Uterus (tissue), 4 donors: Measurements from ENCODE around the gene PTDSS2. TPM values are rescaled to one million over a fixed set of nuclear protein-coding genes. Genes with fewer than 3 reads are reported as not detected.

ENCODE experiments used
- DNase-seq, 2 donors: peaks; one replicate each; pipeline ENCODE4 v3.0.0-alpha.2; 2019 to 2020
- H3K27ac ChIP-seq, 2 donors: fragments of 200-600 bp; sonication (generic); 1 replicate in 1 of 2; 2 replicates in 1 of 2; pipeline ENCODE4 v1.5.1; 2016 to 2018
- H3K27me3 ChIP-seq, 2 donors: fragments of 200-600 bp; sonication (generic); one replicate each; pipeline ENCODE4 v1.5.1; 2018 to 2019; ENCODE audit warnings: control low read depth in 1 of 2
- H3K36me3 ChIP-seq, 2 donors: fragments of 200-600 bp; sonication (generic); one replicate each; pipeline ENCODE4 v1.5.1; 2019; ENCODE audit warnings: control low read depth in 1 of 2
- H3K4me1 ChIP-seq, 2 donors: fragments of 200-600 bp; sonication (generic); one replicate each; pipeline ENCODE4 v1.5.1; 2018 to 2019; ENCODE audit warnings: control low read depth in 1 of 2
- H3K4me3 ChIP-seq, 2 donors: fragments of 200-600 bp; sonication (generic); 1 replicate in 1 of 2; 2 replicates in 1 of 2; pipeline ENCODE4 v1.5.1; 2018 to 2019; ENCODE audit warnings: mild to moderate bottlenecking in 1 of 2
- H3K9me3 ChIP-seq, 2 donors: fragments of 200-600 bp; sonication (generic); one replicate each; pipeline ENCODE4 v1.5.1; 2019; ENCODE audit warnings: control low read depth in 1 of 2
- POLR2A ChIP-seq, 2 donors: fragments of 450-650 bp; IDR thresholded peaks; one replicate each; pipeline ENCODE4 v1.6.1; 2016; ENCODE audit warnings: antibody characterized with exemption in 2 of 2, mild to moderate bottlenecking in 1 of 2, moderate library complexity in 1 of 2
- intact Hi-C: fragments of 100-400 bp; cut with DNase I; formaldehyde crosslinking; loops from one replicate; pipeline ENCODE4 v1.15.1; 2023; ENCODE audit warnings: low total_unique reads
- total RNA-seq, 4 donors: library from RNA; depleted of rRNA in 3 of 4; stranded (reverse); fragments of >200 nt in 3 of 4; gene quantifications; one replicate each; pipeline versions ENCODE4 v1.1.0 to v1.2.4, GENCODE V29; 2014 to 2023
- TF ChIP-seq, protein P1 (sequence below), 4 experiments: fragments of 200-600 bp in 2 of 4; fragments of 450-650 bp in 2 of 4; sonication (generic) in 2 of 4; IDR thresholded peaks; one replicate each; pipeline ENCODE4 v1.5.1; 2016 to 2019; ENCODE audit warnings: antibody characterized with exemption in 4 of 4, mild to moderate bottlenecking in 2 of 4, moderate library complexity in 1 of 4
- donor health status: DM: yes; HTN: yes; CAD: no.

PTDSS2 gene
- total RNA-seq, 4 donors from 2014 or later, result 20.7 to 43.7 (median 22.8) TPM

DNA sequence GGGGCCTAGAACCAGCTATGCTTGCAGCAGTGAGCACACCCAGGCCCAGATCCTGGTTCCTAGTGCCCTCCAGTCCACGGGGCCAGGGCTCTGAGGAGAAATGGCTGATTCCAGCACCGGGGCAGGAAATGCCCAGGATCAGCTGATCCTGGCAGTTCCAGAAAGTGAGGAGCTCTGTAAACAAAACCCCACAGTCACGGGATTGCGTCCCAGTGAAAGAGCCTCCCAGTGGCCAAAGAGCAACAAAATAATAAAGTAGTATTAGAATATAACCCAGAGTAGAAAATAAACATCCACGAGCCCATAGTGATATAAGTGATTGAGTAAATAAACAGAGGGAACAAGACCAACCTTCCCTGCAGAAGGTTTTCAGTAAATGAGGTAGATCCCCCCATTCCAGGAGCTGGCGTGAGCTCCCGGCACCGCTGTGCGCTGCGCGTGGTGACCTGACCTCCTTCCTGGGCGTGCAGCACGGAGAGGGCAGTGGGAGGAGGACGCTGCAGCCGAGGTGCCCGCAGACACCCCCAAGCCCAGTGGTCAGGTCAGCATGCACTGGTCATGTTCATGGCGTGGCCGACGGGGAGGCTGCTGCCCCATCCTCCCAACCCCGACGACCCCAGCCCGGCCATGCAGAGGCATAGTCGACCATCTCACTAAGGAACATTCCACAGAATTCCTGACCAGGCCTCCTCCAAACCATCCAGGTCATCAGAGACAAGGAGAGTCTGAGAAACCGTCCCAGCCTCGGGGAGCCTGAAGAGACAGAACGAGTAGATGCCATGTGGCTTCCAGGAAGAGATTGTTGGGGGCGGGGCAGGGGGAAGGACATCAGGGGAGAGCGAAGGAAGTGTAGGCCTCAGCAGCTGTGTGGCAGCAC lies 19.8 kb downstream of the PTDSS2 start:
- TF ChIP-seq, protein P1, sequence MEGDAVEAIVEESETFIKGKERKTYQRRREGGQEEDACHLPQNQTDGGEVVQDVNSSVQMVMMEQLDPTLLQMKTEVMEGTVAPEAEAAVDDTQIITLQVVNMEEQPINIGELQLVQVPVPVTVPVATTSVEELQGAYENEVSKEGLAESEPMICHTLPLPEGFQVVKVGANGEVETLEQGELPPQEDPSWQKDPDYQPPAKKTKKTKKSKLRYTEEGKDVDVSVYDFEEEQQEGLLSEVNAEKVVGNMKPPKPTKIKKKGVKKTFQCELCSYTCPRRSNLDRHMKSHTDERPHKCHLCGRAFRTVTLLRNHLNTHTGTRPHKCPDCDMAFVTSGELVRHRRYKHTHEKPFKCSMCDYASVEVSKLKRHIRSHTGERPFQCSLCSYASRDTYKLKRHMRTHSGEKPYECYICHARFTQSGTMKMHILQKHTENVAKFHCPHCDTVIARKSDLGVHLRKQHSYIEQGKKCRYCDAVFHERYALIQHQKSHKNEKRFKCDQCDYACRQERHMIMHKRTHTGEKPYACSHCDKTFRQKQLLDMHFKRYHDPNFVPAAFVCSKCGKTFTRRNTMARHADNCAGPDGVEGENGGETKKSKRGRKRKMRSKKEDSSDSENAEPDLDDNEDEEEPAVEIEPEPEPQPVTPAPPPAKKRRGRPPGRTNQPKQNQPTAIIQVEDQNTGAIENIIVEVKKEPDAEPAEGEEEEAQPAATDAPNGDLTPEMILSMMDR (IDR thresholded peaks at IDR 0.05), result peak; percentile 8 to 38 (median 27)
- peak; percentile 11 to 49 for TF ChIP-seq POLR2A (IDR thresholded peaks at IDR 0.05)
- intact Hi-C loops, result no loop called here
- H3K27me3 ChIP-seq, result no peaks in the 10 kb centered on the region
- peak overlapping the region; percentile 72 to 92 for H3K27ac ChIP-seq
- H3K9me3 ChIP-seq, result no peaks in the 10 kb centered on the region
- no peaks in the 10 kb centered on the region for H3K36me3 ChIP-seq
- DNase-seq, result peak; percentile 63 to 70
- H3K4me1 ChIP-seq, result peaks cover 0 to 7% of the 10 kb centered on the region in 2 donors
- H3K4me3 ChIP-seq, result peak overlapping the region in 1 of 2 donors; percentile 19

DNA sequence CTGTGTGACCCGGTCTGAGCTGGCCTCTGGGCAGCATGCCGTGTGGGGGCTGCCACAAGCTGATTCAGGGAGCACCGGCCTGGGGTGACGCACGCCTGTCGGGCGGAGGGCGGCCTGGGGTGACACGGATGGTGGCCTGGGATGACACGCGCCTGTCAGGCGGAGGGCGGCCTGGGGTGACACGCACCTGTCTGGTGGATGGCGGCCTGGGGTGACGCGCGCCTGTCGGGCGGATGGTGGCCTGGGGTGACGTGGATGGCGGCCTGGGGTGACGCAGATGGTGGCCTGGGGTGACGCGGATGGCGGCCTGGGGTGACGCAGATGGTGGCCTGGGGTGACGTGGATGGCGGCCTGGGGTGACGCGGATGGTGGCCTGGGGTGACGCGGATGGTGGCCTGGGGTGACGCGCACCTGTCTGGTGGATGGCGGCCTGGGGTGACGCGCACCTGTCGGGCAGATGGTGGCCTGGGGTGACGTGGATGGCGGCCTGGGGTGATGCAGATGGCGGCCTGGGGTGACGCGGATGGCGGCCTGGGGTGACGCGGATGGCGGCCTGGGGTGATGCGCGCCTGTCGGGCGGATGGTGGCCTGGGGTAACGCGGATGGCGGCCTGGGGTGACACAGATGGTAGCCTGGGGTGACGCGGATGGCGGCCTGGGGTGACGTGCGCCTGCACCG lies 21.5 kb downstream of the PTDSS2 start:
- H3K9me3 ChIP-seq, result no peaks in the 10 kb centered on the region
- no peaks in the 10 kb centered on the region for H3K36me3 ChIP-seq
- H3K4me1 ChIP-seq, result peaks cover 0 to 7% of the 10 kb centered on the region in 2 donors
- no peak for DNase-seq
- H3K27me3 ChIP-seq, result no peaks in the 10 kb centered on the region
- H3K27ac ChIP-seq, result no peak overlapping the region
- TF ChIP-seq POLR2A (IDR thresholded peaks at IDR 0.05), result no peak
- TF ChIP-seq, protein P1 (IDR thresholded peaks at IDR 0.05), result no peak
- intact Hi-C loops, result no loop called here
- no peak overlapping the region for H3K4me3 ChIP-seq

DNA sequence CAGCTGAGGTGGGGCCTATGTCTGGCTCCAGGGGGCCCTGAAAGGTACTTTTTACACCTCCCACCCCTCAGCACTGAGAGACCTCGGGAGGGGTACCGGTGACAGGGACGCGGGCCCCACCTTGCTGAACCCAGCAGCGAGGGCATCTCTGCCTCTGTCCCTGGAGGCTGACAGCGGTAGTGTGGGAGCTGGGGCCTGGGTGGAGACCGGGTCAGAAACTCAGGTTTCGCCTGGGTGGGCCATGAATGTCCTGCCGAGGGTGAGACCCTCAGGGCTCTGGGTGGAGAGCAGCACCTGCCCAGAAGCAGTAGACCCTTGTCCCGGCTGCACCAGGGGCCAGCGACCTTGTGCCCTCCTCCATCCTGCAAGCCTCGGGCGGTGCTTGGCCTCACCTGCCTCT lies 22.2 kb downstream of the PTDSS2 start:
- intact Hi-C loops, result no loop called here
- TF ChIP-seq, protein P1 (IDR thresholded peaks at IDR 0.05), result no peak
- TF ChIP-seq POLR2A (IDR thresholded peaks at IDR 0.05), result no peak
- Histone ChIP-seq H3K4me1 (peaks cover 0 to 7% of the 10 kb centered on the region in 2 donors), H3K27me3 (no peaks in the 10 kb centered on the region), H3K36me3 (no peaks in the 10 kb centered on the region), H3K9me3 (no peaks in the 10 kb centered on the region), H3K4me3 (no peak overlapping the region), H3K27ac (no peak overlapping the region)
- no peak for DNase-seq

DNA sequence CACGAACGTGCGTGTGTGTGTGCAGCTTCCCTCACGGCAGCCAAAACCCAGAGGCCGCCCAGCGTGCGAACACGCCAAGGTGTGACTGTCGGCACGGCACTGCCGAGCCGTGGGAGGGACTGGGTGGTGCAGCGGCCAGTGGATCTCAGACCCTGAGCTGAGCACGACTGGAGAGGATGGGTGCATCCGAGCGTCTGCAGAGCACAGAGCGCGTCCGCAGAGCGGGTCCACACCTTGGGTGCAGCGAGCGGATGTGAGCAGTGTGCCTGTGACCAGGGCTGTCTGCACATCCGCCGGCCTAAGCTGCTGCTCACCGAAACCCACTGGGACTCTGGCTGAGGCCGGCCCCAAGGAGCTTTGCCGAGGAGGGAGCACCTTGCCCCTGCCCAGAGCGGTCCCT lies 22.7 kb downstream of the PTDSS2 start:
- Histone ChIP-seq H3K27ac (no peak overlapping the region), H3K36me3 (no peaks in the 10 kb centered on the region), H3K9me3 (no peaks in the 10 kb centered on the region), H3K27me3 (no peaks in the 10 kb centered on the region), H3K4me1 (peaks cover 0 to 7% of the 10 kb centered on the region in 2 donors), H3K4me3 (no peak overlapping the region)
- TF ChIP-seq, protein P1 (IDR thresholded peaks at IDR 0.05), result no peak
- DNase-seq, result no peak
- intact Hi-C loops, result no loop called here

DNA sequence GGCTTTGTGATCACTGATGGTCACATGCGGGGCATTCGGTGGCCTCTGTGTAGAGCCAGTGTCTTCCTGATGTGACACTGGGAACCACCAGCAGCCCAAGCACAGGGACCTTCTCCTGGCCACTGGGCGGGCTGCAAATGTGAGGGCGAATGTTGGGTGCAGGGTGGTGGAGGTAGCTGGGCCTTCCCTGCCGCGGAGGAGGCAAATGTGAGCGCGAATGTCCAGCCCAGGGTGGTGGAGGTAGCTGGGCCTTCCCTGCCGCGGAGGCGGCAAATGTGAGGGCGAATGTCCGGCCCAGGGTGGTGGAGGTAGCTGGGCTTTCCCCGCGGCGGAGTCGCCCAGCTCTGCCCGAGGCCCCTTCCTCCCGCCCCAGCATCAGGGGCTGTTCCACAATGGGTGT lies 23.3 kb downstream of the PTDSS2 start:
- TF ChIP-seq, protein P1 (IDR thresholded peaks at IDR 0.05), result no peak
- TF ChIP-seq POLR2A (IDR thresholded peaks at IDR 0.05), result no peak
- no peaks in the 10 kb centered on the region for H3K27me3 ChIP-seq
- H3K9me3 ChIP-seq, result no peaks in the 10 kb centered on the region
- no peak overlapping the region for H3K4me3 ChIP-seq
- H3K27ac ChIP-seq, result no peak overlapping the region
- intact Hi-C loops, result no loop called here
- DNase-seq, result no peak
- H3K36me3 ChIP-seq, result no peaks in the 10 kb centered on the region
- H3K4me1 ChIP-seq, result peaks cover 0 to 7% of the 10 kb centered on the region in 2 donors
